ENCODE results near the gene ISL1.

- TF ChIP-seq CTCF (IDR thresholded peaks at IDR 0.05) = peak in 4 of 6 experiments; percentile 7 to 46 (median 30)
- no peak for TF ChIP-seq POLR2A (IDR thresholded peaks at IDR 0.05)
These were observed 2.5 kb upstream of the ISL1 start for GRCh38 chr5:51380603-51381207.

Data from thyroid gland (tissue), 4 donors.